Stimulated activated naive B cell treated with anti-CD40 and anti-IgM and Interleukin-4, amounts not matched to agents 10 μg/mL and 1 μg/mL and 100 μg/mL, for 72 hours (primary cell): Measurements from ENCODE around the gene CCDC157.

ENCODE experiments used
- ATAC-seq, 2 donors: fragments of 150-1000 bp; cut with Tn5 transposase; replicated peaks; 2 replicates each; pipeline ENCODE4 v1.10.0; 2021; ENCODE audit warnings: moderate library complexity in 1 of 2
- DNase-seq: peaks from one replicate; pipeline ENCODE4 v3.0.0; 2021
- H3K27ac Mint-ChIP-seq: one replicate; pipeline ENCODE4 v1.8.0; 2022; ENCODE audit warnings: mild to moderate bottlenecking, mixed read lengths
- H3K27me3 Mint-ChIP-seq, 2 donors: one replicate each; pipeline ENCODE4 v1.8.0; 2022; ENCODE audit warnings: mixed read lengths in 2 of 2
- H3K36me3 Mint-ChIP-seq, 2 donors: one replicate each; pipeline ENCODE4 v1.8.0; 2022; ENCODE audit warnings: mixed read lengths in 2 of 2, mild to moderate bottlenecking in 1 of 2
- H3K4me1 Mint-ChIP-seq, 2 donors: one replicate each; pipeline ENCODE4 v1.8.0; 2022; ENCODE audit warnings: mixed read lengths in 2 of 2, mild to moderate bottlenecking in 1 of 2
- H3K4me3 Mint-ChIP-seq, 2 donors: one replicate each; pipeline ENCODE4 v1.8.0; 2022; ENCODE audit warnings: mild to moderate bottlenecking in 2 of 2, mixed read lengths in 2 of 2, moderate library complexity in 1 of 2
- H3K9me3 Mint-ChIP-seq, 2 donors: one replicate each; pipeline ENCODE4 v1.8.0; 2022; ENCODE audit warnings: mixed read lengths in 2 of 2, mild to moderate bottlenecking in 1 of 2

CCDC157 gene

GRCh38 chr22:30356449-30357235 lies at the start of gene CCDC157, which contains the start of gene SF3A1:
Gene CCDC157, plus strand, starts transcription at chr22:30357007. Its CDS starts 8,994 bp downstream, at chr22:30366001.
Gene SF3A1, minus strand, starts transcription at chr22:30356894. Its CDS starts 102 bp downstream, at chr22:30356792.
- DNase-seq (peak; percentile 83), ATAC-seq (peak; percentile 93 to 94)
- peak within 1 kb of the TSS; percentile 96 for H3K27ac Mint-ChIP-seq
- H3K4me3 Mint-ChIP-seq, result peak within 1 kb of the TSS; percentile 88 to 92
- peaks cover 21 to 33% of the 10 kb centered on the region in 2 donors for H3K36me3 Mint-ChIP-seq
- H3K27me3 Mint-ChIP-seq, result peaks cover 4 to 7% of the 10 kb centered on the region in 2 donors
- H3K4me1 Mint-ChIP-seq, result peaks cover 31 to 48% of the 10 kb centered on the region in 2 donors
- H3K9me3 Mint-ChIP-seq, result no peaks in the 10 kb centered on the region

DNA sequence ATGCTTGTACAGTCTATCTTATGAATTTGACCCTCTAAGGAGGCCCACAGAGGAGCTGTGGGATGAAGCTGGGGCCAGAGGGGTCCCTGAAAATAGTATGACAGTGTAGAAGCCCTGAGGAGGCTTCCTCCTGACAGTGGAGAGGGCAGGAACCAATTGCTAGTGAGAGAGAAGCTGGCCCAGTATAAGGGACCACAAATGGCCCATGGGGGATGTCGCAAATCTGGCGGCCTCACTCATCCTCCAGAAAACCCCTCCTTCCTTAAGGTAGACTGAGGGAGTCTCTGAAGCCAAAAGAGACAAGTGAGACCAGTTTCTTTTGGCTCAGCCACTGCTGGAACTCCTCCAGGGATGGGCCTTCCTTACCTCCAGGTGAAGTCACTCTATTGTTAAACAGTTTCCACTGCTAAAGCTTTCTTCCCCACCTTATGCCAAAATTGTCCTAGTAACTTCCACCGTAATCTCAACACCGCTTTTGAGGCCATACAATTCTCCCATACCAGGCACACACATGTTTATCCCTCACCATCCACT lies 49.7 kb upstream of the CCDC157 start:
- Mint-ChIP-seq H3K4me1 (peaks cover 88 to 100% of the 10 kb centered on the region in 2 donors), H3K27me3 (no peaks in the 10 kb centered on the region), H3K27ac (peak overlapping the region; percentile 95), H3K9me3 (no peaks in the 10 kb centered on the region), H3K4me3 (peak overlapping the region; percentile 18 to 26), H3K36me3 (peaks cover 12 to 34% of the 10 kb centered on the region in 2 donors)
- DNase-seq (no peak), ATAC-seq (no peak)

DNA sequence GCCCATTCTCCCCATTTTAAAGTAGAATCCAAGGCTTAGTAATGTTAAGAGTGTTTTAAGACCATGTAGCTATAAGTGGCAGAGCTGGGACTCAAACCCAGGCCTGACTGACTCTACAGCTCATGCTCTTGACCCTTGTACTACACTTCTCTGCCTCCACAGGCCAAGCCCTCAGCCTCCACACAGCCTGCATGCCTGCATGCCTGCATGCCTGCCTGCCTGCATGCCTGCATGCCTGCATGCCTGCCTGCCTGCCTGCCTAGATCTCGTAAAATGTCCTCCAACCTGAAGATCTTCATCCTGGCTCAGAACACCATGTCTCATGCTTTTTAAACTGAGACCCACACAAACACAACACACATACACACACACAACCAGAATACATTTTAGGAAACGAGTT lies 48.7 kb upstream of the CCDC157 start:
- Mint-ChIP-seq H3K4me3 (peak overlapping the region; percentile 42 to 47), H3K9me3 (peaks cover 1 to 2% of the 10 kb centered on the region in 2 donors)
- ATAC-seq, result no peak

GRCh38 chr22:30308518-30309230 lies 48.1 kb upstream of the CCDC157 start:
- peaks cover 1 to 3% of the 10 kb centered on the region in 2 donors for H3K9me3 Mint-ChIP-seq
- peak overlapping the region; percentile 42 to 47 for H3K4me3 Mint-ChIP-seq
- DNase-seq (no peak), ATAC-seq (peak; percentile 43 to 48)
- H3K36me3 Mint-ChIP-seq, result peaks cover 18 to 31% of the 10 kb centered on the region in 2 donors
- peaks cover 85 to 100% of the 10 kb centered on the region in 2 donors for H3K4me1 Mint-ChIP-seq
- no peaks in the 10 kb centered on the region for H3K27me3 Mint-ChIP-seq
- peak overlapping the region; percentile 95 for H3K27ac Mint-ChIP-seq

More for the DNA sequence above, 48.7 kb upstream of the CCDC157 start:
- H3K27me3 Mint-ChIP-seq, result no peaks in the 10 kb centered on the region
- H3K27ac Mint-ChIP-seq, result peak overlapping the region; percentile 95
- H3K4me1 Mint-ChIP-seq, result peaks cover 89 to 100% of the 10 kb centered on the region in 2 donors
- H3K36me3 Mint-ChIP-seq, result peaks cover 21 to 34% of the 10 kb centered on the region in 2 donors
- no peak for DNase-seq

GRCh38 chr22:30309951-30310741 lies 46.7 kb upstream of the CCDC157 start:
- Mint-ChIP-seq H3K36me3 (peaks cover 21 to 35% of the 10 kb centered on the region in 2 donors), H3K27ac (peak overlapping the region; percentile 95), H3K9me3 (peaks cover 1 to 3% of the 10 kb centered on the region in 2 donors), H3K27me3 (no peaks in the 10 kb centered on the region), H3K4me3 (peak overlapping the region; percentile 51 to 54), H3K4me1 (peaks cover 86 to 100% of the 10 kb centered on the region in 2 donors)
- DNase-seq (no peak), ATAC-seq (peak; percentile 56 to 69)

- Mint-ChIP-seq H3K27me3 (no peaks in the 10 kb centered on the region), H3K4me3 (peak overlapping the region; percentile 18 to 37), H3K36me3 (peaks cover 22 to 44% of the 10 kb centered on the region in 2 donors), H3K27ac (peak overlapping the region; percentile 95), H3K9me3 (peaks cover 1 to 3% of the 10 kb centered on the region in 2 donors), H3K4me1 (peaks cover 86 to 100% of the 10 kb centered on the region in 2 donors)
- no peak for DNase-seq
- no peak for ATAC-seq
Measured at GRCh38 chr22:30310881-30311771, 45.7 kb upstream of the CCDC157 start.

DNA sequence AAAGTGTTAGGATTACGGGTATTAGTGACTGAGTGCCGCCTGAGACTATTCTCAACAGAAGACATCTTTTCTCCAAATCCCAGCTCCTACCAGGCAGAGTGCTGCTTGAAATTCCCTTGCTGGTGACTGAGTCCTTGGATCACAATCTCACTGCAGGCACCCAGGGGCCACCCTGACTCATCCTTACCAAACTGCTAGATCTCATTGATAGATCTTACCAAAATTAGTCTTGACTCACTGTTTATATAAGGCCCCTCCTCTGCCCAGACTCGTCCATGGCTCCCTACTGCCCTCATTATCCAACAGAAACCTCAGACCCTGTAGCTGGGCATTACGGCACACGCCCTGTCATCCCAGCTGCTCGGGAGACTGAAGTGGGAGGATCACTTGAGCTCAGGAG lies 44.8 kb upstream of the CCDC157 start:
- H3K36me3 Mint-ChIP-seq, result peaks cover 24 to 46% of the 10 kb centered on the region in 2 donors
- DNase-seq (no peak), ATAC-seq (no peak)
- H3K27me3 Mint-ChIP-seq, result no peaks in the 10 kb centered on the region
- peak overlapping the region; percentile 84 for H3K27ac Mint-ChIP-seq
- H3K9me3 Mint-ChIP-seq, result peaks cover 1 to 3% of the 10 kb centered on the region in 2 donors
- peak overlapping the region in 1 of 2 donors; percentile 21 for H3K4me3 Mint-ChIP-seq
- peaks cover 83 to 96% of the 10 kb centered on the region in 2 donors for H3K4me1 Mint-ChIP-seq

DNA sequence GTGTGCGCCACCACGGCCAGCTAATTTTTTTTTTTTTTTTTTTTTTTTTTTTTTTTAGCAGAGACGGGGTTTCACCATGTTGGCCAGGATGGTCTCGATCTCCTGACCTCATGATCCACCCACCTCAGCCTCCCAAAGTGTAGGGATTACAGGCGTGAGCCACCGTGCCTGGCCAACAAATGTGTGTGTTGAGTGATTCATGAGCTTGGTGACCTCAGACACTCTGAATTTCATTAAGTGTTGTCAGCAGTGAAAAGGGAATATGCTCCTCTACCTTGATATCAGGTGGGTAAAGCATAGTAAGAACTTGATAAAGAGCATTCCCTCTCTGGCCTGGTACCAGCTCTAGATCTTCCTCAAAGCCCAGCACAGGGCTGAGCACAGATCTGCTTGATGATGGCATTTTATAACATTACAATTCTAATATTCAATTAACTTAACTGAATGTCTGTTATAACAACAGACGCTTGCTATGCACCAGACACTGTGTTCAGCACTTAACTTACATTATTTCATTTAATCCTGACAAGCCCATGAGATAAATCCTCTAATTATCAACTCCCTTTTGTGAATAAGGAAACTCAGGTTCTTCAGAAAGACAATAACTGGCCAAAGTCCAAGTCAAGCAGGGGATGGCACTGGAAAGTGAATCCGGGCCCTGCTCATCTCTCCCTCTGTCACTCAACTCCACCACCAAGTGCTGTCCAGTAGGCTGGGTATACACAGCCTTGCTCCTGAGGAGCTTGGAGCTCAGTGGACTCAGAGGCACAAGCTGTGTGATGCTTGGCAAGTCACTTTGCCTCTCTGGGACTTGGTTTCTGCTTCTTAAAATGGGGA lies 43.1 kb upstream of the CCDC157 start:
- DNase-seq (no peak), ATAC-seq (no peak)
- Mint-ChIP-seq H3K27me3 (no peaks in the 10 kb centered on the region), H3K27ac (peak overlapping the region; percentile 94), H3K4me1 (peaks cover 84 to 93% of the 10 kb centered on the region in 2 donors), H3K4me3 (peak overlapping the region in 1 of 2 donors; percentile 40), H3K9me3 (peaks cover 1 to 3% of the 10 kb centered on the region in 2 donors), H3K36me3 (peaks cover 27 to 53% of the 10 kb centered on the region in 2 donors)

DNA sequence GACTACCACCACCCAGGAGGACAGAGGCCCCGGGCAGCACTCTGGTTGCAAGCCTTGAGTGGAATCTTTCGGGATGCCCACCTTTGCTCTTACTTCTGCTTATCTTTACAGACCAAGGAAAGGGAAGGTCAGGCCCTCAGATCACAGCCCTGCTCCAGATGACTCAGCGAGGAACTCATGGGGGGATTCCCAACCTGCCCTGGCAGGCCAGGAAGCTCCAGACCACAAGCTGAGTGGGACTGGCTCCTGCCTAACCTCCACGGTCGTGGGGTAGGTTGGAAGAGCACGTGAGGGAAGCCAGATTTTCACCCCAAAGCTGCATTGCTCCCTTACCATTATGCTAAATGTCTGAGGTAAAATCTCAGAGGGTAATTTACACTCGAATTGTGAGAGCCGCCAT lies 41.9 kb upstream of the CCDC157 start:
- H3K27ac Mint-ChIP-seq, result peak overlapping the region; percentile 94
- DNase-seq (peak; percentile 77), ATAC-seq (peak; percentile 70 to 79)
- H3K4me3 Mint-ChIP-seq, result peak overlapping the region; percentile 42 to 65
- H3K36me3 Mint-ChIP-seq, result peaks cover 36 to 65% of the 10 kb centered on the region in 2 donors
- peaks cover 1 to 3% of the 10 kb centered on the region in 2 donors for H3K9me3 Mint-ChIP-seq
- peaks cover 85 to 93% of the 10 kb centered on the region in 2 donors for H3K4me1 Mint-ChIP-seq
- H3K27me3 Mint-ChIP-seq, result no peaks in the 10 kb centered on the region

- H3K4me1 Mint-ChIP-seq, result peaks cover 81 to 93% of the 10 kb centered on the region in 2 donors
- no peak for ATAC-seq
- no peak overlapping the region for H3K4me3 Mint-ChIP-seq
- peaks cover 1 to 3% of the 10 kb centered on the region in 2 donors for H3K9me3 Mint-ChIP-seq
- H3K36me3 Mint-ChIP-seq, result peaks cover 41 to 71% of the 10 kb centered on the region in 2 donors
- peak overlapping the region; percentile 94 for H3K27ac Mint-ChIP-seq
- H3K27me3 Mint-ChIP-seq, result no peaks in the 10 kb centered on the region
- no peak for DNase-seq
Measured at GRCh38 chr22:30315962-30316576, 40.7 kb upstream of the CCDC157 start.

- Mint-ChIP-seq H3K36me3 (peaks cover 37 to 65% of the 10 kb centered on the region in 2 donors), H3K4me1 (peaks cover 68 to 89% of the 10 kb centered on the region in 2 donors), H3K27me3 (no peaks in the 10 kb centered on the region), H3K9me3 (peaks cover 0 to 3% of the 10 kb centered on the region in 2 donors), H3K4me3 (no peak overlapping the region), H3K27ac (peak overlapping the region; percentile 79)
- DNase-seq, result no peak
- ATAC-seq, result no peak
Measured at GRCh38 chr22:30317778-30318177, 39.0 kb upstream of the CCDC157 start.
